ENCODE results near the gene CXCL1.

DNA sequence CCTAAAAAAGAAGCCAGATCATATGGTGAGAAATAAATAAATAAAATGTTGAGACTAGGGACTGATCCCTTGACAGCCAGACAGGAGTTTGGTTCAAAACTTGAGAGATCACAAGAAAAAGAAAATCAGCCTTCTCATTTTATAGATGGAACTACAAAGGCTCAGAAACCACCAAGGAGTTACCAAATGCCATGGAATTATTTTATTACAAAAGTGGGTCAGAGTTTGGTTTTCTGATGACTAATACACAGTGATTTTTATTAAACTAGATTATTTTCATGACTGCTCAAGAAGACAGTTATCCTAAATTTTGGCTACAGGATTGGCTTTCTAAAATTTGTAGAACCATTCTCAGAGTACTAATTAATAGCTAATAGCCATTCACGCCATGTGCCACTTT, 6.2 kb downstream of the CXCL1 start:
- TF ChIP-seq POLR2A (IDR thresholded peaks at IDR 0.05): no peak
- TF ChIP-seq, protein P1, sequence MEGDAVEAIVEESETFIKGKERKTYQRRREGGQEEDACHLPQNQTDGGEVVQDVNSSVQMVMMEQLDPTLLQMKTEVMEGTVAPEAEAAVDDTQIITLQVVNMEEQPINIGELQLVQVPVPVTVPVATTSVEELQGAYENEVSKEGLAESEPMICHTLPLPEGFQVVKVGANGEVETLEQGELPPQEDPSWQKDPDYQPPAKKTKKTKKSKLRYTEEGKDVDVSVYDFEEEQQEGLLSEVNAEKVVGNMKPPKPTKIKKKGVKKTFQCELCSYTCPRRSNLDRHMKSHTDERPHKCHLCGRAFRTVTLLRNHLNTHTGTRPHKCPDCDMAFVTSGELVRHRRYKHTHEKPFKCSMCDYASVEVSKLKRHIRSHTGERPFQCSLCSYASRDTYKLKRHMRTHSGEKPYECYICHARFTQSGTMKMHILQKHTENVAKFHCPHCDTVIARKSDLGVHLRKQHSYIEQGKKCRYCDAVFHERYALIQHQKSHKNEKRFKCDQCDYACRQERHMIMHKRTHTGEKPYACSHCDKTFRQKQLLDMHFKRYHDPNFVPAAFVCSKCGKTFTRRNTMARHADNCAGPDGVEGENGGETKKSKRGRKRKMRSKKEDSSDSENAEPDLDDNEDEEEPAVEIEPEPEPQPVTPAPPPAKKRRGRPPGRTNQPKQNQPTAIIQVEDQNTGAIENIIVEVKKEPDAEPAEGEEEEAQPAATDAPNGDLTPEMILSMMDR (IDR thresholded peaks at IDR 0.05): no peak

Measured in ovary (tissue), 3 donors.